ENCODE data around the gene ST3GAL3.

DNA sequence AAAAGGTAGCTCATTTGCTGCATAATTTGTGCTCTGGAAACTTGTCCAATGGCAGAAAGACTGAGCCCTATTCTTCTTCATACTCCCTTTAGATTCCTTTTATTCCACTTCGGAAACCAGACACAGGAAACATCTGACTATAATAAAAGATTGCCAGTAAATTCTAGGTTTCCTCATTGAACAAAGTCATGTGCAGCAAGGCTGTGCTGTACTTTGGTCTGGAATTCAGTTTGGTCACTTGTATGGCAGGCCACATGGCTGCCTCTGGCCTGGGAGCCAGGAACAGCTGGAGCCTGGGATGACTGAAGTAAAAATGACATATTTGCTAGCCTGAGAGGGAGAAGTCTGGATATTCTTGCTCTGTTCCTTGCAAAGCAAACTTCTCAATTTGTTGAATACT, 79.6 kb downstream of the ST3GAL3 start:
- TF ChIP-seq, protein P1, sequence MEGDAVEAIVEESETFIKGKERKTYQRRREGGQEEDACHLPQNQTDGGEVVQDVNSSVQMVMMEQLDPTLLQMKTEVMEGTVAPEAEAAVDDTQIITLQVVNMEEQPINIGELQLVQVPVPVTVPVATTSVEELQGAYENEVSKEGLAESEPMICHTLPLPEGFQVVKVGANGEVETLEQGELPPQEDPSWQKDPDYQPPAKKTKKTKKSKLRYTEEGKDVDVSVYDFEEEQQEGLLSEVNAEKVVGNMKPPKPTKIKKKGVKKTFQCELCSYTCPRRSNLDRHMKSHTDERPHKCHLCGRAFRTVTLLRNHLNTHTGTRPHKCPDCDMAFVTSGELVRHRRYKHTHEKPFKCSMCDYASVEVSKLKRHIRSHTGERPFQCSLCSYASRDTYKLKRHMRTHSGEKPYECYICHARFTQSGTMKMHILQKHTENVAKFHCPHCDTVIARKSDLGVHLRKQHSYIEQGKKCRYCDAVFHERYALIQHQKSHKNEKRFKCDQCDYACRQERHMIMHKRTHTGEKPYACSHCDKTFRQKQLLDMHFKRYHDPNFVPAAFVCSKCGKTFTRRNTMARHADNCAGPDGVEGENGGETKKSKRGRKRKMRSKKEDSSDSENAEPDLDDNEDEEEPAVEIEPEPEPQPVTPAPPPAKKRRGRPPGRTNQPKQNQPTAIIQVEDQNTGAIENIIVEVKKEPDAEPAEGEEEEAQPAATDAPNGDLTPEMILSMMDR (conservative IDR thresholded peaks at IDR 0.05) = no peak
- no peak for TF ChIP-seq ZFX (IDR thresholded peaks at IDR 0.05)

Data from C4-2B (cell line).